GM10248 (cell line): ENCODE data around the gene AGPAT1.

Source experiments
- CTCF ChIA-PET: fragments of 300-600 bp; sonication (Branson Sonifier 250); formaldehyde crosslinking; extraction: SDS; loops from one replicate; lab custom pipeline; 2021; ENCODE audit warnings: antibody characterized with exemption; lab: Yijun Ruan, JAX
- POLR2A ChIA-PET: fragments of 350-650 bp; sonication (Branson Sonifier 250); formaldehyde crosslinking; extraction: SDS; loops from one replicate; lab custom pipeline; 2020; ENCODE audit warnings: antibody characterized with exemption; lab: Yijun Ruan, JAX
- DNase-seq: peaks from one replicate; pipeline ENCODE4 v3.0.0; 2012; ENCODE audit errors: extremely low spot score
- TF ChIP-seq, protein P1 (sequence below): IDR thresholded peaks from 2 replicates; pipeline ENCODE4 v1.5.1; 2012; ENCODE audit warnings: mild to moderate bottlenecking, low read depth; ENCODE audit errors: extremely low read depth, missing control alignments, control extremely low read depth

The AGPAT1 gene

DNA sequence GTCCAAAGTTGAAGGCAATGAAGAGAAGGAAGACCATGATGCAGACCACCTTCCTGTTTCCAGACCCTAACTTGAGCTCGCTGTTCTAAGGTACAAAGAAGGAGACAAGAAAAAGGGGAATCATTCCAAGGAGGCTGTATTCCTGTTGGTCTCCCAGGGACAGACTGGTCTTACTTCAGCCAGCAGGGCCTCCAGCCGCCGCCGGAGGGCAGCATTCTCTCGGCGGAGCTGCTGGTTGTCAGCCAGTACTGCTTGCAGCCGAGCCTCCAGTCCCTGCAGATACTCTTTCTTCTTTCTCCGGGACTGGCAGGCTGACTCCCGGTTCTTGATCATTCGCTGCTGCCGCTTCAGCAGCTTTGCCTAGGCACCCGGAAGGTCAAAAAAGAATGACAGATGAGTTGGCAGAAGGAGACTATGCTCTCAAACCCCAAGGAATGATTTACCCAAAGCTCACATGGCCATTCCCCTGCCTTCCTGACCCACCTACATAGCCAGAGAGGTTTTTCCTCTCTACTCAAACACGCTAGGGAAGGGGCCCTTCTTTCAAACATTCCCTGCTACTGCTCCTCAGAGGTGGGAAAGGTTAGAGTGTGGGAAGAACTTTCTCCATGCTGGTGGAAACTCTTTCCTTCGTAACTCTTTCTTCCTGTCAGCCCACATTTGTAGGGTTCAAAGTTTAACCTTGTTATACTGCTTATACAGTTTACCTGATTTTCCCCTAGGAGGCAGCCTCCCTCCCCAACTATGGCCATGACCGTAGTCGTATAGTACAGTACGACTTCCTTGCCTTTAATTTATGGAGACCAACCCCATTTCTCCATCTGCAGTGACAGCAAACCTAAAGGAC is 56.9 kb downstream of the AGPAT1 start:
- ChIA-PET POLR2A (no interaction called here), CTCF (interaction anchor here (0.7 to 5.5 kb wide), 34 partner anchors 8 to 667 kb away, joined by 3 to 64 read pairs (median 4); partner anchors contain the start of genes ATF6B, EGFL8, FKBPL and PRRT1)

More for the DNA sequence above, 56.9 kb downstream of the AGPAT1 start:
- TF ChIP-seq, protein P1, sequence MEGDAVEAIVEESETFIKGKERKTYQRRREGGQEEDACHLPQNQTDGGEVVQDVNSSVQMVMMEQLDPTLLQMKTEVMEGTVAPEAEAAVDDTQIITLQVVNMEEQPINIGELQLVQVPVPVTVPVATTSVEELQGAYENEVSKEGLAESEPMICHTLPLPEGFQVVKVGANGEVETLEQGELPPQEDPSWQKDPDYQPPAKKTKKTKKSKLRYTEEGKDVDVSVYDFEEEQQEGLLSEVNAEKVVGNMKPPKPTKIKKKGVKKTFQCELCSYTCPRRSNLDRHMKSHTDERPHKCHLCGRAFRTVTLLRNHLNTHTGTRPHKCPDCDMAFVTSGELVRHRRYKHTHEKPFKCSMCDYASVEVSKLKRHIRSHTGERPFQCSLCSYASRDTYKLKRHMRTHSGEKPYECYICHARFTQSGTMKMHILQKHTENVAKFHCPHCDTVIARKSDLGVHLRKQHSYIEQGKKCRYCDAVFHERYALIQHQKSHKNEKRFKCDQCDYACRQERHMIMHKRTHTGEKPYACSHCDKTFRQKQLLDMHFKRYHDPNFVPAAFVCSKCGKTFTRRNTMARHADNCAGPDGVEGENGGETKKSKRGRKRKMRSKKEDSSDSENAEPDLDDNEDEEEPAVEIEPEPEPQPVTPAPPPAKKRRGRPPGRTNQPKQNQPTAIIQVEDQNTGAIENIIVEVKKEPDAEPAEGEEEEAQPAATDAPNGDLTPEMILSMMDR, result peak; percentile 97
- peak; percentile 84 for DNase-seq
